GM18517 (cell line): Measurements from ENCODE around the gene TDRKH.
"Not testable (repeated sequence)": the region's sequence is repeated elsewhere in the genome, so short reads cannot be mapped to it uniquely, and the experiment has no call there.

Source experiments
- ATAC-seq: cut with Tn5 transposase; IDR thresholded peaks from one replicate; pipeline ENCODE4 v1.9.1; 2021; ENCODE audit warnings: mild to moderate bottlenecking, moderate library complexity; ENCODE audit not compliant: unreplicated experiment

Gene TDRKH

GRCh38 chr1:151803164-151803563, 12.9 kb upstream of the TDRKH start:
- no peak for ATAC-seq

DNA sequence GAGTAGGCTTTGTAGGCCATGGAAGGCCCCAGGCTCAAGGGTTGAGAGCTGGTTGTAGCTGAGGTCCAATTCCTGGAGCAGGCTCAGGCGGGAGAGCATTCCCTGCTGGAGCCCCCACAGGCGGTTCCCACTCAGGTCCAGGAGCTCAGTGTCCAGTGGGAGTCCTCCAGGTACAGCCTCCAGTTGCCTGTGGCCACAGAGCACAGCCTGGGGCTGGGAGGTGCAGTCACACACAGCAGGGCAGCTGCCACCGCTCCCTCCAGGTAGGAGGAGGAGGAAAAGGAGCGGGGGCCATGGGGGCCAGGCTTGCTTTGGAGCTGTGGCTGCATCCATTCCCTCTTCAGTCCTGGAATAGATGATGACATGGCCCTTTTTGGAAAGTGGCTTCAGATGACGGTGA, 12.1 kb upstream of the TDRKH start:
- ATAC-seq: no peak

GRCh38 chr1:151801846-151802245, 11.5 kb upstream of the TDRKH start:
- no peak for ATAC-seq

DNA sequence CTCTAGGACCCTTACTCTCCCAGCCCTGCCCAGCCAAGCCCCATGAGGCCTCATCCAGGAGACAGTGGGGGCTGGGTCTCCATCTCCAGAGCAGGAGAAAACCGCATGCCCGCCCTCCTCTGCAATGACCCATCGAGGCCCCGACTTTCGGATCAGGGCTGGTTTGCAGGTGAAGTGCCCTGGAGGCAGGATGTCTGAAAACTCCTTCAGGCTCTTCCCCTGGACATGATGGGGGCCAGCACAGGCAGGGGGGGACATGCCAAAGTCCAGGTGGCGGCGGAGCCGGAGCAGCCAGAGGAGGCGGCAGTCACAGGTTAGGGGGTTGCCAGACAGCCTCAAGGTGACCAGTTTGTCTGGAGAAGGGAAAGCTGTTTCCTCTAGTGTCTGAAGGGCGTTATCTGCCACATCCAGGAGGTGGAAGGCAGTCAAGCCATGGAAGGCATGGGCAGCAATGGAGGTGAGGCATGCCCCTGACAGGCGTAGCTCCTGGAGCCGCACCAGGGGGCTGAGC, 11.1 kb upstream of the TDRKH start:
- no peak for ATAC-seq

- no peak for ATAC-seq
Measured at GRCh38 chr1:151800830-151801229, 10.5 kb upstream of the TDRKH start.

DNA sequence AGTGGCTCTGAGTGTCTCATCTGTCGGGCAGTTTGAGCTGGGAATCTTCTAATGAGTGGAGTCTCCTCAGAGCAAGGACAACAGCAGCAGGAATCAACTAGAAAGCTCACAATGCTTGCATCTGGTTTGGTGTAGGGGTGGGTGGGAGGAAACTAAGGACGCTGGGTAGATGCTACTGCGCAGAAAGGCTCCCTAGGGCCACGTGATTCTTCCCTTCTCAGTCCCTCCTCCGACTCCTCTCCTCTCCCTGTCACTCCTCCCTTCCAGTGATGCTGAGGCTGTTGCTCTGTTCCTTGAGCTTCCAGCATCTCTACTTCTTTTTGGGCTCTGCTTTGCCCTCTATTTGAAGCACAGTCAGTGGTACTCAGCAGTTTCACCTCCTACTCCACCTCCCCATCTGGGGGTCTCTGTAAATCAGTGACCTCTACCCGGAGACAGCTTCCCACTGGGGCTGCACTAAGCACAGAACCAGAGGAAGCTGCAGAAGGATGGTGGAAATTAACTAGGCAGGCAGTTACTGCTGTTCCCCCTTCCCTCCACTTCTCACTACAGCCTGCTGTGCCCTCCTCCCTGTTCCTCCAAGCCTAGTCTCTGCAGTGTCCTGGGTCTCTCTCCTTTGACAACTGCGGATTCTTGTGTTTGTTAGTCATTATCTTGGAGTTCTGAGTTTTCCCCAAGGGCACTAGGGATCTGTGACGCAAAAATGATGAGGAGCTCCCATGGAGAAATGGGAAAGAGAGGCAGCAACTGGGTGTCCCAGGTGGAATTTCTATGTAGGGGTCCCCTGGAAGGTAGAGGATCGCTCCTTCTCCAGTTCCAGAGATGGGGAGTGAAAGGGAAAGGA, 9.1 kb upstream of the TDRKH start:
- no peak for ATAC-seq

- no peak for ATAC-seq
Measured at GRCh38 chr1:151798571-151798970, 8.3 kb upstream of the TDRKH start.

- no peak for ATAC-seq
Measured at GRCh38 chr1:151790940-151791651, 796 bp upstream of the TDRKH start.

GRCh38 chr1:151787689-151788088, 2.6 kb downstream of the TDRKH start:
- ATAC-seq: no peak

DNA sequence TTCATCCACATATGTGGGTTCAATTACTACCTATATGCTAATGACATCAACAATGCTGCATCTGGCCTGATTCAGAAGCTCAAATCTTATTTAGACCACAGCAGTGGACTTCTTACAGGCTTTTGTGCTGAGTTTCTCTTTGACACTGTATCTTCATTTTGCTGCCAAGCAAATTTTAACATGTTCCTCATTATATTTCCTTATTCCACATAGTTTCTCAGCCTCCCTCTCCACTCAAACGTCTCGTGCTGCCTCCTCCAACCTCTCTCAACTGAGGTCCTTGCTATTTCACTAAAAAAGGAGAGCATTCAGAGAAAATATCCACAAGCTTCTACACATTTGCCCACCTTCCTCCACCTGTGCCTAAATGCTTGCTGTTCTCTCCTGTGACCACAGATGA, 6.5 kb downstream of the TDRKH start:
- ATAC-seq: no peak

DNA sequence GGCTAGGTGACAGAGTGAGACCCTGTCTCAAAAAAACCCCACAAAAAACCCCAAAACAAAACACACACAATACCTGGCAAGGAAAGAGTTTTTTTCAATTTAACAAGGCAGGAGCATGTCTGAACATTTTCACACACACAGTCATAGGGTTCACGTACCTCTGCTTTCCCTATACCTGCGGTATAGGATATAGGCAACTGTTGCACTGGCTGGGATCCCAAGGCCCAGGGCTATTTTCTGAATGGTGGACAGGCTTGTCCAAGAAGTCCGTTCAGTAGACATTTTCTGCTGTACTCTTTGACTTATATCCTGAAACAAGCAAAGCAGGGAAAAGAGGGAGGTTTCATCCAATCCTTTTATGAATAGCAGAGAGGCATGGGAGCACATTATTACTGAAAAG, 7.6 kb downstream of the TDRKH start:
- ATAC-seq: no peak

- ATAC-seq: not testable (repeated sequence)
Measured at GRCh38 chr1:151782026-151782425, 8.3 kb downstream of the TDRKH start.

DNA sequence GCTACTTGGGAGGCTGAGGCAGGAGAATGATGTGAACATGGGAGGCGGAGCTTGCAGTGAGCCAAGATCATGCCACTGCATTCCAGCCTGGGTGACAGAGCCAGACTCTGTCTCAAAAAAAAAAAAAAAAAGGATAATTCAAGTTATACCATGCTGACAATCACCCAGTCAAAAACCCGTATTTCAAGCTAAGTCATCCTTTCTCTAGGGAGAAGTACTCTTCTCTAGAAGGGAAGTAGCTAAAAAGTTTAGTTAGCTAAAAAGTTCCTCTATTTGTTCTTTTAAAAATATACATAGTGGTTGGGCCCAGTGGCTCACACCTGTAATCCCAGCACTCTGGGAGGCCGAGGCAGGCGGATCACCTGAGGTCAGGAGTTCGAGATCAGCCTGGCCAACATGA, 9.6 kb downstream of the TDRKH start:
- ATAC-seq: not testable (repeated sequence)

GRCh38 chr1:151779852-151780251, 10.4 kb downstream of the TDRKH start:
- no peak for ATAC-seq

DNA sequence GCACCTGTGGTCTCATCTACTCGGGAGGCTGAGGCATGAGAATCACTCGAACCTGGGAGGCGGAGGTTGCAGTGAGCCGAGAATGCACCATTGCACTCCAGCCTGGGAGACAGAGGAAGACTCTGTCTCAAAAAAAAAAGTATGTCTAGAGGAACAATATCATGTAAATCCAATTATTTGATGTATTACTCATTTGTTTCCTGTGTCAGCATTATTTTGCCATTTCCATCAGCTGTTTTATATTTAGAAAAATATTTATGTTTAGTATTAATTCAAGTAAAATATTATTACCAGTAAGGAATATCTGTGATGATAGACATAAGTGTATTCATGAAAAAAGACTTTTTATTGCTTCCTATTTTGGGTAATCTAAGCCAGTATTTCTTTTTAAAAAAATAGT, 13.0 kb downstream of the TDRKH start:
- ATAC-seq: no peak

DNA sequence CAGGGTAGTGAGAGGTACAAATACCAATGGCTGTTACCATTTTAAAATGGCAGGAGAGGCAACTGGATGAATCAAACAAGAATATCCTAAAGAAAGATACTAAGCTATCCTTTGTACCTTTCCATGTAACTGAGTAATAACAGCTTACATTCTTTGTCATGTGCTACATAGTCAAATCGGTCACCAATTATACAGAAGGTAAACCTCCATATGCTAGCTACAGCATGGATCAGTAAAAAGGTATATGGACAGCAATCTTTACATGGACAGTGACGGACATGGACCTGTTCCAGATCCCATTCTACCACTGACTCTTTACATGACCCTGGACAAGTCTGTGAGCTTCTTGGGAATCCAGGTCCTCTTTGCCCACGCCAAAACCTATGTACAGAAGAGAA, 13.6 kb downstream of the TDRKH start:
- no peak for ATAC-seq

GRCh38 chr1:151775894-151776664, 14.2 kb downstream of the TDRKH start:
- ATAC-seq: no peak

DNA sequence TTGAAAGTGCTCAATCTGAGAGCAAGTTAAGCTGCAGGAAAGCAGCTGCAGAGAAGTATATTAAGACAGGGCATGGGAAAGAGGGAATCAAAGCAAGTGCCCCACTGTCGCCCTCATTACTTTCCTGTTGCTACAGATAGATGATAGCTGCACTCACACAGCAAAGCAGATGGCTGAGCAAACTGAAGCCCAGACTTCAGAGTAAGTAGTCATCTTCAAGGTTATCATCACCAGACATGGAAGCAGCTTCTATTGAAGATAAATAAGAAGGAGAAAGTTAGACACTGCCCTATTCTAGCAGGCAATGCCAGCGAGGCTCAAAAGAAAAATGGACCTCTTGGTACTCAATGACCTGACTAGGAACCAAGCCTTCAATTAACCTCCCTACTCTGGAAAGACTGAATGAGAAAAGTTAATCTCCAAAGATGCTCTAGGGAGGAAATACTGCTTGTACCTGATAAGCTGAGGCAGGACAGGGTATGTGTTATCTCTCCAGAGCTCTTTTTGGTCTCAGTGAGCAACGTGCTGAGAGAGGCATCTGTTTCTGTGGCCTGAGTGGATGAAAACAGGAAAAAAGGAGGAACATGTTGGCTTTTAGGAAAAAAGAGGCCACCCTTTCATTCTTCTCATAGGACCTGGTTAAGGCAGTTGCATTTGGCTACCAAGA, 15.9 kb downstream of the TDRKH start:
- no peak for ATAC-seq

DNA sequence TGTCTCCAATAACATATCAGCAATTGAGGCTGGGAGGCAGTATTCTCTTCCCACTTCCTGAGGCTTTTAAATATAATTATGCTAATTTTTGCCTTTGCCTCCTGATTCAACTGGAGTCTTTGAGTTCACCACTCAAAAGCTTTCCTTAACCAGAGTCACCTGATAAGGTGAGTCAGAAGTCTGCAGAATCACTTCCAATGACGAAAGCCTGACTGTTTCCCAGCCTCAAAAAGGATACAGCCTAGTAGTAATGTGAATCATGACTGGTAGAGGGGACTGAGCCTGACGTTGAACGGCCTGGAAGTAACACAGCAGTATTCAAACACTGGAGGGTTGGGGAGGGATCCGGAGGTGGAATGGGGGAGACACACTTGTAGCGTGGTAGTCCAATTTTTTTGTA, 16.6 kb downstream of the TDRKH start:
- no peak for ATAC-seq

GRCh38 chr1:151769270-151769669, 21.0 kb downstream of the TDRKH start:
- not testable (repeated sequence) for ATAC-seq
